HepG2 (cell line): ENCODE measurements around the gene NT5DC1. TPM values are rescaled to one million over a fixed set of nuclear protein-coding genes. Genes with fewer than 3 reads are reported as not detected.

ENCODE experiments used
- CCAR2 ChIP-seq: fragments of 200-400 bp; formaldehyde crosslinking; optimal IDR thresholded peaks from 2 replicates; pipeline ENCODE3; 2018; ENCODE audit warnings: low read depth, mild to moderate bottlenecking, low read length, moderate library complexity
- DDIT3 ChIP-seq: sonication (generic); formaldehyde crosslinking; IDR thresholded peaks from 2 replicates; pipeline ENCODE4 v1.4.0; 2020; ENCODE audit warnings: mild to moderate bottlenecking, missing genetic modification reagents
- HBP1 ChIP-seq: IDR thresholded peaks from 2 replicates; pipeline ENCODE4 v1.6.1; 2016; ENCODE audit warnings: low read depth, control low read depth
- HNF4A ChIP-seq: sonication (generic); formaldehyde crosslinking; IDR thresholded peaks from 2 replicates; pipeline ENCODE4 v1.4.0; 2020; ENCODE audit warnings: missing genetic modification reagents
- KDM3A ChIP-seq: IDR thresholded peaks from 2 replicates; pipeline ENCODE4 v1.6.1; 2018; ENCODE audit warnings: low read depth, missing compliant biosample characterization
- MED8 ChIP-seq: sonication (generic); formaldehyde crosslinking; IDR thresholded peaks from 2 replicates; pipeline ENCODE4 v1.8.1; 2023; ENCODE audit warnings: mild to moderate bottlenecking, missing genetic modification reagents; ENCODE audit not compliant: insufficient replicate concordance
- NKX3-1 ChIP-seq: sonication (generic); formaldehyde crosslinking; IDR thresholded peaks from 2 replicates; pipeline ENCODE4 v1.5.0; 2020; ENCODE audit warnings: missing genetic modification reagents
- PAX8 ChIP-seq: sonication (generic); formaldehyde crosslinking; IDR thresholded peaks from 2 replicates; pipeline ENCODE4 v1.8.0; 2022; ENCODE audit warnings: mild to moderate bottlenecking, missing genetic modification reagents, borderline replicate concordance
- PAXIP1 ChIP-seq: sonication (generic); formaldehyde crosslinking; conservative IDR thresholded peaks from 2 replicates; pipeline ENCODE4 v1.4.0; 2020; ENCODE audit warnings: mild to moderate bottlenecking, missing genetic modification reagents, moderate library complexity
- PITX1 ChIP-seq: sonication (generic); formaldehyde crosslinking; IDR thresholded peaks from 2 replicates; pipeline ENCODE4 v1.5.1; 2020; ENCODE audit warnings: mild to moderate bottlenecking, missing genetic modification reagents
- POLR2G ChIP-seq: fragments of 200-400 bp; formaldehyde crosslinking; IDR thresholded peaks from 2 replicates; pipeline ENCODE4 v1.6.1; 2018; ENCODE audit warnings: mild to moderate bottlenecking, low read depth, low read length, moderate library complexity
- RBM39 ChIP-seq: fragments of 200-400 bp; formaldehyde crosslinking; IDR thresholded peaks from one replicate; pipeline ENCODE4 v1.6.1; 2018; ENCODE audit warnings: antibody characterized with exemption, mild to moderate bottlenecking, low read depth, low read length; ENCODE audit not compliant: poor library complexity, severe bottlenecking
- SOX5 ChIP-seq: IDR thresholded peaks from 2 replicates; pipeline ENCODE4 v1.6.1; 2016; ENCODE audit warnings: borderline replicate concordance
- THAP11 ChIP-seq: IDR thresholded peaks from 2 replicates; pipeline ENCODE4 v1.6.1; 2016; ENCODE audit warnings: missing biosample characterization, missing genetic modification reagents
- THYN1 ChIP-seq: sonication (generic); formaldehyde crosslinking; IDR thresholded peaks from 2 replicates; pipeline ENCODE4 v1.8.1; 2023; ENCODE audit warnings: low read depth, mild to moderate bottlenecking, moderate library complexity, missing genetic modification reagents, borderline replicate concordance
- TRIM22 ChIP-seq: fragments of 450-650 bp; IDR thresholded peaks from 2 replicates; pipeline ENCODE4 v1.6.1; 2017
- TSC22D2 ChIP-seq: sonication (generic); formaldehyde crosslinking; IDR thresholded peaks from 2 replicates; pipeline ENCODE4 v1.5.1; 2020; ENCODE audit warnings: missing genetic modification reagents, mild to moderate bottlenecking, borderline replicate concordance
- ZNF138 ChIP-seq: sonication (generic); formaldehyde crosslinking; IDR thresholded peaks from 2 replicates; pipeline ENCODE4 v1.5.0; 2020; ENCODE audit warnings: mild to moderate bottlenecking, low read depth, missing genetic modification reagents
- ZNF205 ChIP-seq: IDR thresholded peaks from 2 replicates; pipeline ENCODE4 v1.6.1; 2018; ENCODE audit warnings: missing biosample characterization, missing genetic modification reagents
- ZNF3 ChIP-seq: IDR thresholded peaks from 2 replicates; pipeline ENCODE4 v1.7.0; 2017; ENCODE audit warnings: inconsistent platforms
- ZNF34 ChIP-seq: sonication (generic); formaldehyde crosslinking; IDR thresholded peaks from 2 replicates; pipeline ENCODE4 v1.4.0; 2020; ENCODE audit warnings: mild to moderate bottlenecking, missing genetic modification reagents, borderline replicate concordance
- ZNF556 ChIP-seq: sonication (generic); formaldehyde crosslinking; IDR thresholded peaks from 2 replicates; pipeline ENCODE4 v1.4.0; 2020; ENCODE audit warnings: mild to moderate bottlenecking, missing genetic modification reagents, borderline replicate concordance
- ZNF567 ChIP-seq: sonication (generic); formaldehyde crosslinking; IDR thresholded peaks from 2 replicates; pipeline ENCODE4 v1.8.1; 2023; ENCODE audit warnings: mild to moderate bottlenecking, missing genetic modification reagents, borderline replicate concordance
- ZNF883 ChIP-seq: sonication (generic); formaldehyde crosslinking; IDR thresholded peaks from 2 replicates; pipeline ENCODE4 v1.5.1; 2020; ENCODE audit warnings: mild to moderate bottlenecking, missing genetic modification reagents; ENCODE audit errors: not compliant biosample characterization
- polyA plus RNA-seq, 8 experiments: library from polyadenylated mRNA; depleted of rRNA in 3 of 8; stranded (reverse) in 7 of 8; unstranded in 1 of 8; fragments of >200 nt; fragmentation: Illumina TruSeq in 4 of 8; extraction: Trizol in 4 of 8; gene quantifications; 2 replicates each; pipeline versions ENCODE4 v1.2.1 to v1.2.3, GENCODE V29; 2011 to 2016; ENCODE audit warnings: low read depth in 4 of 8, missing spikeins in 1 of 8, mixed read lengths in 1 of 8; ENCODE audit not compliant: insufficient read depth in 1 of 8
- total RNA-seq, 5 experiments: library from RNA; depleted of rRNA; stranded (reverse); fragments of >200 nt; fragmentation: Illumina TruSeq; extraction: Trizol; gene quantifications; 2 replicates each; pipeline ENCODE4 v1.2.3, GENCODE V29; 2016; ENCODE audit warnings: low read depth in 1 of 5

The NT5DC1 gene
- total and polyA plus RNA-seq, 2 of the 13 experiments (the other 11 are each of a cell fraction or from before 2014, with no cell fraction given): 27.0 to 56.1 TPM

GRCh38 chr6:116253505-116254296 lies 153.0 kb downstream of the NT5DC1 start, which contains the start of gene TSPYL4 (continued):
- no peak for TF ChIP-seq ZNF205
- TF ChIP-seq TSC22D2 (CRISPR knock-in tag): no peak
- no peak for TF ChIP-seq CCAR2
- TF ChIP-seq HBP1 (CRISPR knock-in tag): 0 out of 2 replicates have a peak, but pooled peaks have one; percentile 71
- TF ChIP-seq THYN1: no peak
- TF ChIP-seq THAP11: peak; percentile 71
- no peak for TF ChIP-seq ZNF138 (CRISPR knock-in tag)
- peak; percentile 48 for TF ChIP-seq RBM39
- TF ChIP-seq PAX8 (CRISPR knock-in tag): 0 out of 2 replicates have a peak, but pooled peaks have one; percentile 70
- 0 out of 2 replicates have a peak, but pooled peaks have one; percentile 24 for TF ChIP-seq ZNF34 (CRISPR knock-in tag)
- TF ChIP-seq POLR2G: peak; percentile 87
- no peak for TF ChIP-seq MED8
- no peak for TF ChIP-seq TRIM22
- TF ChIP-seq ZNF567 (CRISPR knock-in tag): no peak
- peak; percentile 79; the same call in 1 of the 2 replicates for TF ChIP-seq ZNF556 (CRISPR knock-in tag)
- peak; percentile 47; the same call in 1 of the 2 replicates for TF ChIP-seq PITX1 (CRISPR knock-in tag)
- peak; percentile 96 for TF ChIP-seq SOX5
- TF ChIP-seq HNF4A: 0 out of 2 replicates have a peak, but pooled peaks have one; percentile 20
- no peak for TF ChIP-seq ZNF3
- TF ChIP-seq DDIT3 (CRISPR knock-in tag): no peak
- TF ChIP-seq ZNF883 (CRISPR knock-in tag): peak; percentile 93
- TF ChIP-seq PAXIP1: peak; percentile 32
- TF ChIP-seq KDM3A (CRISPR knock-in tag): no peak
- no peak for TF ChIP-seq NKX3-1 (CRISPR knock-in tag)
